GM20000 (cell line): ENCODE measurements around the gene CPTP.
A peak's percentile ranks its signal among the peaks of the same experiment; 100 is the strongest.

Source experiments
- DNase-seq: peaks from one replicate; pipeline ENCODE4 v3.0.0; 2012; ENCODE audit warnings: low spot score
- TF ChIP-seq, protein P1 (sequence below): IDR thresholded peaks from 2 replicates; pipeline ENCODE4 v1.5.1; 2012; ENCODE audit warnings: mild to moderate bottlenecking, control low read depth; ENCODE audit errors: extremely low read depth, missing control alignments

Gene CPTP

DNA sequence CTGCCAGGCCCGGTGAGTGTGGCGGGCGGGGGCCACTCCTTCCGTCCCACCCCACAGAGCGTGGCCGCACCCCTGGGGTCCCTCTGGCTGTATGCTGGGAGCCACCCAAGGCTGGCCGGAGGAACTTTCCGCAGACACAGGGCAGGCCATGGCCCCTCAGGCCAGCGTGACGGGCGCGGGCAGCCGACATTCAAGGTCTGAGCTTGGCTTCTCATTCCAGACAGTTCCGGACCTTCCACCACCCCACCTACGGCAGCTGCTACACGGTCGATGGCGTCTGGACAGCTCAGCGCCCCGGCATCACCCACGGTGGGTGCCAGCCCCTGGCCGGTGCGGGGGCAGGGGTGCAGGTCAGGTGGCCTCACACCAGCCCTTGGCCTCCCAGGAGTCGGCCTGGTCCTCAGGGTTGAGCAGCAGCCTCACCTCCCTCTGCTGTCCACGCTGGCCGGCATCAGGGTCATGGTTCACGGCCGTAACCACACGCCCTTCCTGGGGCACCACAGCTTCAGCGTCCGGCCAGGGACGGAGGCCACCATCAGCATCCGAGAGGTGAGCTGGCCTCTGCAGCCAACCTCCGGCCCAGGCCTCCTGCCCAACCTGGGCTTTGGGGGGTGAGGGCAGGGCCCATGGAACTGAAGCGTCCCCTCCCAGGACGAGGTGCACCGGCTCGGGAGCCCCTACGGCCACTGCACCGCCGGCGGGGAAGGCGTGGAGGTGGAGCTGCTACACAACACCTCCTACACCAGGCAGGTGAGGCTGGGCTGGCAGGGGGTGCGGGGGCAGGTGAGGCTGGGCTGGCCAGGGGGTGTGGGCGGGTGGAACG is 37.1 kb upstream of the CPTP start:
- DNase-seq: no peak
- TF ChIP-seq, protein P1, sequence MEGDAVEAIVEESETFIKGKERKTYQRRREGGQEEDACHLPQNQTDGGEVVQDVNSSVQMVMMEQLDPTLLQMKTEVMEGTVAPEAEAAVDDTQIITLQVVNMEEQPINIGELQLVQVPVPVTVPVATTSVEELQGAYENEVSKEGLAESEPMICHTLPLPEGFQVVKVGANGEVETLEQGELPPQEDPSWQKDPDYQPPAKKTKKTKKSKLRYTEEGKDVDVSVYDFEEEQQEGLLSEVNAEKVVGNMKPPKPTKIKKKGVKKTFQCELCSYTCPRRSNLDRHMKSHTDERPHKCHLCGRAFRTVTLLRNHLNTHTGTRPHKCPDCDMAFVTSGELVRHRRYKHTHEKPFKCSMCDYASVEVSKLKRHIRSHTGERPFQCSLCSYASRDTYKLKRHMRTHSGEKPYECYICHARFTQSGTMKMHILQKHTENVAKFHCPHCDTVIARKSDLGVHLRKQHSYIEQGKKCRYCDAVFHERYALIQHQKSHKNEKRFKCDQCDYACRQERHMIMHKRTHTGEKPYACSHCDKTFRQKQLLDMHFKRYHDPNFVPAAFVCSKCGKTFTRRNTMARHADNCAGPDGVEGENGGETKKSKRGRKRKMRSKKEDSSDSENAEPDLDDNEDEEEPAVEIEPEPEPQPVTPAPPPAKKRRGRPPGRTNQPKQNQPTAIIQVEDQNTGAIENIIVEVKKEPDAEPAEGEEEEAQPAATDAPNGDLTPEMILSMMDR: no peak

DNA sequence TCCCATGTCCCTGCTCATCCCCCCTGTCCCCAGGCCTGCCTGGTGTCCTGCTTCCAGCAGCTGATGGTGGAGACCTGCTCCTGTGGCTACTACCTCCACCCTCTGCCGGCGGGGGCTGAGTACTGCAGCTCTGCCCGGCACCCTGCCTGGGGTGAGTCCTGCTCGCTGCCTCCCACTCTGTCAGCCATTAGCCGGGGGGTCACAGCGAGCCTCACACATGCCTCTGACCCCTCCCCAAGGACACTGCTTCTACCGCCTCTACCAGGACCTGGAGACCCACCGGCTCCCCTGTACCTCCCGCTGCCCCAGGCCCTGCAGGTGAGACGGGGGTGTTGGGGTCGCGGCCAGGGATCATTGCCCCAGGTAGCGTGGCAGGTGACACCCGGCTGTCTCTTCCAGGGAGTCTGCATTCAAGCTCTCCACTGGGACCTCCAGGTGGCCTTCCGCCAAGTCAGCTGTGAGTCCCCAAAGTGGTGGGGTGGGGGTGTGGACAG is 34.3 kb upstream of the CPTP start:
- TF ChIP-seq, protein P1: peak; percentile 52
- peak; percentile 83 for DNase-seq

DNA sequence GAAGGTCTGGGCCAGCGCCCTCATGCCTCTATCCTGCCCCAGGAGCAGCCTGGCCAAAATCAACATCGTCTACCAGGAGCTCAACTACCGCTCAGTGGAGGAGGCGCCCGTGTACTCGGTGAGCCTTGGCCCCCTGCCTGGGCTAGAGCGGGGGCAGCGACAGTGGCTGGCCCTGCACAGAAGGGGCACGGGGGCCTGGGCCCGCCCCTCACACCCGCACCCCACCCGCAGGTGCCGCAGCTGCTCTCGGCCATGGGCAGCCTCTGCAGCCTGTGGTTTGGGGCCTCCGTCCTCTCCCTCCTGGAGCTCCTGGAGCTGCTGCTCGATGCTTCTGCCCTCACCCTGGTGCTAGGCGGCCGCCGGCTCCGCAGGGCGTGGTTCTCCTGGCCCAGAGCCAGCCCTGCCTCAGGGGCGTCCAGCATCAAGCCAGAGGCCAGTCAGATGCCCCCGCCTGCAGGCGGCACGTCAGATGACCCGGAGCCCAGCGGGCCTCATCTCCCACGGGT is 33.5 kb upstream of the CPTP start:
- no peak for DNase-seq

DNA sequence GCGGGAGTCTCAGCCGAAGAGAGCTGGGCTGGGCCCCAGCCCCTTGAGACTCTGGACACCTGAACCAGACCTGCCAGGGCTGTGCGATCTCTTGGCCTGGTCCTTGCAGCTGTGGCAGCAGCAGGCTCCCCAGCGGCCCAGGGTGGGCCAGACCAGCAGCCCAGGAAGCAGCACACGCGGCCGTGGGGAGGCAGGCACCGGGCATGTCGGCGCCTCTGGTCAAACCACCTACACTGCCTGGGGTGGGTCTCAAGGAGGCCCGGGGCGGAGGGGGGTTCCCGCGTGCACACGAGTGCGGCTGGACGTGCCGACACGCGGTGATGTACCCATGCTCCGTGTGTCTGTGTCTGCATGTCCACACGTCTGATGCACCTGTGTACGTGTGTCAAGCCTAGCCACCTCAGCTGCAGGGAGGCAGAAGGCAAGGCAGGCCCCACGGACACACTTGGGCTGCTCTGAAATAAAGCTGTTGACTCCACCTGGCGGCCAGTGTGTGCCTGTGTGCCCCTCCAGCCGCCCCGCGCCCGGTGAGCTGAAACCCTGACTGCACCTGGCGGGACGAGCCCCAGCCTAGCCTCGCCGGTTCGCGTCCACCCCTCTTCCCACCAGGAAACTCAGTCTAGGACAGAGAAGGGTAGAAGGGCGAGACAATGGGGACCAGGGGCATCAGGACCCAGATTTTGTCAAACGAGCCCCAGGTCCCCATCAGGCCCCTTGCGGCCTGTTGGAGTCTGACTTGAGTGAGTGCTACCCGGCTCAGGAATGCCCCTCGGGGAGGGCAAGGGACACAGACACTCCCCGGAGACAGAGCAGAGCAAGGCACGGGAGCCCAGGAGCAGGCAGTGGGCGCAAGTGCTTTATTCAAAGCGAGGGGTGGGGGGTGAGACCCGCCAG is 32.8 kb upstream of the CPTP start:
- DNase-seq: peak; percentile 91
- TF ChIP-seq, protein P1: peak; percentile 73

More for the DNA sequence above, 33.5 kb upstream of the CPTP start:
- TF ChIP-seq, protein P1: no peak

DNA sequence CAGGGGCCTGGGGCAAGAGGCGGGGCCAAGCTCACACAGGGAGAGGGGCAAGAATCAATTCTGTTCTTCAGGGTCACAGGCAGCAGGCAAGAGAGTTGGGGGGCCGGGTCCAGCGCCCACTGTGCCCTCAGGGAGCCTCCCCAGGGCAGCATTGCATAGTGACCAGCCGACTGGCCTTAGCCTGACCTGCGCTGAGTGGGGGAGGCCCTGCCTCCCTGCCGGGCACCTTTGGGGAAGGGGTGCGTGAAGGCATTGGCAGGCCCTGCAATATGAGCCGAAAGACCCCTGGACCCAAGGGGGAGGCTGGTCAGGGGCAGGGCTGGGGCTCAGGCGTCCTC is 32.2 kb upstream of the CPTP start:
- TF ChIP-seq, protein P1: no peak
- no peak for DNase-seq

DNA sequence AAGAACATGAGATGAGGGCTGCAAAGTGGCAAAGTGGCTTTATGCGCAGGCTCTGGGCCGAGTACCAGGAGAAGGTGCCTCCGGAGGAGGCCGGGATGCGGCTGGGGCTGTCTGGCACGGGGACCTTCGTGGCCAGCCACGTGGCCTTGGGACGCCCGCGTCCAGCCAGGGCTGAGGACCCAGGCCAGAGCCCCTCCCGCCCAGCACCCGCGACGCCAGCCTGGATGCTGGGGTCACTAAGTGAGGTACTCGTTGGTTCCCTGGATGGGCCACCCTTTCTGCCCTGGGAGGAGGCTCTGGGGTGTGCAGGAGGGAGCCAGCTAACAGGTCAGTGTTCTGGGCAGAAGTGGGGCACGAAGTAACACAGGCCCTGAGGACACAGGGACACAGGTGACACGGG is 31.8 kb upstream of the CPTP start:
- DNase-seq: no peak

More for the DNA sequence above, 31.8 kb upstream of the CPTP start:
- TF ChIP-seq, protein P1: no peak
